T-helper 1 cell treated with Interleukin-12 subunit alpha and Interleukin-12 subunit beta and Interleukin-4 antibody, amounts not matched to agents 30 ng/mL and 1 ng/mL, for 36 hours (primary cell): ENCODE results near the gene COPS8. TPM values are rescaled to one million over a fixed set of nuclear protein-coding genes. Genes with fewer than 3 reads are reported as not detected.

Experiments used
- intact Hi-C: fragments of 100-400 bp; cut with micrococcal nuclease; formaldehyde crosslinking; loops from one replicate; pipeline ENCODE4 v1.15.1; 2024
- total RNA-seq: library from RNA; stranded (reverse); gene quantifications from 2 replicates; pipeline ENCODE4 v1.2.3, GENCODE V29; 2022

Gene COPS8
- 39.7 and 46.4 TPM in 2 replicates for total RNA-seq

DNA sequence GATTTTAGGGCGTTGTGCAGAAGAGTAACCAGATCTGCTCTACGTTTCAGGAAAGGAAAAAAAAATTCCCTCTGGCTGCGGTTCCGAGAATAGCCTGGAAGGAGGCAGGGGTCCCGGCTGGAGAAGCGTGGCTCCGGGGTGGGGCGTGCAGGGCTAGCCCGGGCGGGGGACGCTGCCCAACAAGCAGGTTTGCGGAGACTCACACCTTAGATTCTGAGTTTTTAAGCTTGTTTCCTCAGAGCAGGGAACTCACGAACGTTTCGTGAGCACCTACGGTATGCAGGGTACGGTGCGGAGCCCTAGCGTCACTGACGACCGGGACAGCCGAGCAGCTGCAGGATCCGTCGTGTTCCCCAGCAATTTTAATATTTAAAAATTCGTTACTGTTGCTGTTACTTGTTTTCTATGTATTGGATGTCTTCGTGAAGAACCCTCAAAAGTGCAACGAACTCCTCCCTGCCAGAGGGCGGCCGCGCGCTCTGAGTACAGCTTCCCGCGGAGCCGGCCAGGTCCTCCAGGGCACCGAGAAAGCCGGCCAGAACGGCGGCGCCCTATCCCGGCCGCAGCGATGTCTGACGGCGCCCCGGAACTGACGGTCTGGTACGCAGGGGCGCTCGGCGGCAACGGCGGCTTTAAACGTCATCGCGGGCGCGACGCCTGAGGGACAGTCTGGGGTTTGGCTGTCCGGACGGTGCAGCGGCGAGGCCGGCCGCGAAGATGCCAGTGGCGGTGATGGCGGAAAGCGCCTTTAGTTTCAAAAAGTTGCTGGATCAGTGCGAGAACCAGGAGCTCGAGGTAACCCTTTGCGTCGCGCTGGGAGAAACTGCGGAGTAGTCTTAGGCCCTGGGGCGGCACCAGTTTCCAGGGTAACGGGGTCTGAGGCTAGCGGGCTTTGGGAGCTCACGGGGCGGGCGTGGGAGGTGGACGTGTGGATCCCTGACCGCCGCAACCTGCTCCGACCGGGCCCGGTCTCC, at the start of gene COPS8:
TSS of gene COPS8 (plus strand) at position 642 of the 974 bp plus-strand sequence. CDS start at position 718, 76 bp downstream.
- intact Hi-C loops, result loop anchor here (1.0 to 5.0 kb wide), 7 partner anchors 347 to 1341 kb away; partner anchors contain the start of genes ACKR3 and ASB1

DNA sequence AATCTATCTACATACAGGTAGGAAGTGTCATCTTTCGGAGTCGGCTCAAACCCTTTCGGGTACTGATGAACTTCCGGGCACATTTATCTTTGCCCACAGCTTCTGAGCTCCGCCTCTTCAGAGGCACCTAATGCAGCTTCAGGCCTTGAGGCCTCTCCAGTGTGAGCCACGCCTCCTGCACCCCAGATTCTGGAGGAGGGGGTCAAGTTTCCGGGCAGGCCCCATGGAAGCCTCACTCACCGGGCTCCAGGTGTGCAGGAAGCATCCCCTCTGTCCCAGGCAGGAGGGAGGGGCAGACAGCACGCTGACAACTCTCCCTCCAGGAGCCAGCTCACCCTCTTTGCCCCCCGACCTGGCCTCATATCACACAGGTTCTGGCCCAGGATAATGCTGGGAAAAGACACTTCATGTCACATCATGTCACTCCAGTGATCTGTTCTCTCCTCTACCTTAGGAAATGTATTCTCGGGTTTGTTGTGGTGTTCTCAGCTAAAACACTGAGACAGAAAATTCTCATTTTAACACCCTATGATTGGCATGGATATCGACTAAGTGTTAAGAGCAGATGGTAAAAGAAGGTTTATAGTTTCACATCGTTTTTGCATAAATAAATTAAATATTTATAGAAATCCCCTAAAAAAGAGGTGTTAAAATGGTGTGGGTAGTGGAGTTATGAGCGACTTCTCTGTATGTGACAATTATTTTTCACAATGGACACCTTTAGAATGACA, 46.2 kb upstream of the COPS8 start:
- intact Hi-C loops, result no loop called here

DNA sequence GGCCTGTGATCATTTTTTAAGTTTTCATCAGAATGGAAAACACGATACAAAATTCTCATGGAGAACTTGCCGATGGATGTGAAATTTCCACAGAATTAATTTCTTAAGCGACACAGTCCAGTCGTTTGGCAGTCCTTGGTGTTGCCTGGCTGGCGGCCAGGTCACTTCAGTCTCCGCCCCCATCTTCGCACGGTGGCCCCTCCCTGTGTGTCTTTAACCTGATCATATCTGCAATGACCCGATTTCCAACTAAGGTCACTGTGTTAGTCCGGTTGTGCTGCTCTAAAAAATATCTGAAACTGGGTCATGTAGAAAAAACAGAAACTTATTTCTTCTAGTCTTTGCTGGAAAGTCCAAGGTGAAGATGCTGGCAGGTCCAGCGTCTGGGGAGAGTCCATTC, 44.5 kb upstream of the COPS8 start:
- intact Hi-C loops, result no loop called here

DNA sequence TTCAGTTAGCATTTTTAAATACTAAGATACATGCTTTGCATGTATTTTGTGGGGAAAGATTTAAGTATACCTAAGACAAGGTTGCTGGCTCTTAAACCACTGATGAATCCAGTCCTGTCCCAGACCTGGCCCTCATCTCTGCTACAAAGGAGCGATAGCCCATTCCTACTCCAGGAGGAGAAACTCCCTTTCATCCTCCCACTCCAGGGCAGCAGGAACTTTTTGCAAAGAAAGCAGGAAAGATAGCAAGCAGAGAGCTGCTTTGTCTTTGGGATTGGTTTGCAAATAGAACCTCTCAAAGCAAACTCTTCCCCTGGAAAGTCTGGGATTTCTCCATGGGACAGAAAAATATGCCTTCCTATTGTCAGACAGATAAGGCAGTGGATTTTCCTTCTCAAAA, 43.6 kb upstream of the COPS8 start:
- intact Hi-C loops, result no loop called here

DNA sequence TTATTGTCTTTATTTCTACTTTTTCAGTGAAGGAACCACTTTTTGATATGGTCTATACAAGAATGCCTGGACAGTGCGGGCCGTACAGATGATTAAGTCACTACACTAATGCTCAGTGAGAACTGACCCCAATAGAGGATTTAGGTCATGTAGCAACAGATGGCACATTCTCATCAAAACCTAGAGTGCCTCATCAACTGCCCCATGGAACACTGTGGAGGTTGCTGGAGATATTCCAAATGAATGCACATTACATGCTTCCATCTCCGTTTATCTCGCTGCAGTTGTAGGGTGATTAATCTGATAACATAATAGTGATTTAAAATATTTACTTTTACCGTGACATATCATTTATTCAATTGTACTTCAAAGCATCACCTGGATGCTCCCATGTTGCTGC, 41.8 kb upstream of the COPS8 start:
- intact Hi-C loops, result no loop called here

DNA sequence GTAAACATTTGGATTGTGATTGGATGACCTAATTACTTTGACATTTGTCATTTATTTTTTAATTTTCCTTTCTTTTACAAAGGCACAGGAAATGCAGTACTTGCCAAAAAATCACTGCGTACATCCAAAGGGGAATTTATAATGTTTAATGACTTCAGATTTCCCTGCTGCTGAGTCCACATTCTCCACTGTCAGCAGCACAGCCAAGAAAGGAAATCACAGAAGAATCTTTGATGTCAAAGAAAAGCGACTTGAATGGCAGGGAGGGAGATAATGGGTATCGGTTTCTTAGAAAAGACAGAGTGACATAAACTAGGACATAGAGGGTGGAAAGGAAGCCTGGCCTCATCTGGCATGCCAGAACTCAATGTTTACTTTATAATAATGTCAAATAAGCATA, 41.4 kb upstream of the COPS8 start:
- intact Hi-C loops, result no loop called here

DNA sequence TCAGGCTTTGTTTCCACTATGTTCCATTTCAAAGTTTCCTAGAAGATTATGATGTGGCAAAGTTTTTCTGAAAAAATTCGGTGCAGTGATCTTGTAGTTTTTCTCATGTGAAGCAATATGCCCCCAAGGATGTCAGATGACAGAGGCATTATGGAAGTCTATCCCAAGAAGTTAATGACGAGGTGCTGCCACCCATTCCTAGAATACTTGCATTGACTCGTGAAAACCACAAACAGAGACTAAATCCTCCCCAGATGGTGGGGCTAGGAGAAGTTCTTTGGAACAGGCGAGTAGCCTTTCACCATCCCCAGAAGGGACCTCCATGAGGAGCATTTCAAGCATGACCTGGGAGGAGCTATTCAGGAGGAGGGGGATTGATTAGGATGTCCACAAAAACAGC, 40.2 kb upstream of the COPS8 start:
- intact Hi-C loops, result no loop called here

DNA sequence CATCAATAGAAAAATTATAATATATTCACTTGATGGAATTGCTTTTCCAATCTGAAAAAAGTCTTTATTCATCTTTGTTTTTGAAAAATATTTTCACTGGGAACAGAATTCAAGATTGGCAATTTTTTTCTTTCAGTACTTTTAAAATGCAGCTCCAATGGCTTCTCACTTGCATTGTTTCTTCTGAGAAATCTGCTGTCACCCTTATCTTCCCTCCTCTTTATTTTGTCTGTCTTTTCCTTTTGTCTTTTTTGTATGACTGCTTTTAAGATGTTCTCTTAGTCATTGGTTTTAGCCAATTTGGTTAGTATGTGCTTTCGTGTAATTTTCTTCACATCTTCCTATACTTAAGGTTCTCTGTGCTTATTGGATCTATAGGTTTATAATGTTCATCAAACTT, 37.1 kb upstream of the COPS8 start:
- intact Hi-C loops, result no loop called here

DNA sequence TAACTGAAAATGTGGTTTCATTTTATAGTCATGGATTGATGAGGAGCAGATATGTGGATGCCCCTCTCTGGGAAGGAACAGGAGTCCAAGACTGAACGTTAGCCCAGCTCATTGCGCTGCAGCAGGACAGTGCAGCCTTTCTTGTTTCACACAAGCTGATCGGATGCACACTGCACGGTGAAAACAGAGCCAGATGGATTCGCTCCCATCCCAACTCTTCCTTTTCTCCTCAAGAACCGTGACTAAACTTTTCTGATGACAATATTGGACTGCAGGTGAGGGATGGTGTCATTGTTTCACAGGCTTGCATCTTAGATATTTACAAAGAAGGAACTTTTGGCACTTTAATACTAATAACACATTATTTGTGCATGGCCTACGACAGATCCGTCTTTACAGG, 33.8 kb upstream of the COPS8 start:
- intact Hi-C loops, result no loop called here

DNA sequence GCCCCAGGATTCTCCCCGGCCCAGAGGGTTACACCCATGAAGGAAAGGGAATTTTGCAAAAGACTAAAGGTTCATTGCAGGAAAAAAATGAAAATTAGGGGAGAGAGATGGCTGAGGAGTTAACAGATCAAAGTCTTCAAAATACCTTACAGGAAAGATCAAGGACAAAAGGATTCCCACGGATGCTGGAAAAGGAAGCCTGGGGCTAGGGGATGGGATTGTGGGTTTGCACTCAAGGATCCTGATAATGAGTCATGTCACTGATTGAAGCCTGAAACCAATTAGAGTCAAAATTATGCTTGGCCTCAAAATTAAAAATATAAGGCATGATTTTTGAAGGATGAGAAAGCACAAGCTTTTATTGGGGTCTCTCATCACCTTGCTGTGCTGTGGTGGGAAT, 32.6 kb upstream of the COPS8 start:
- intact Hi-C loops, result no loop called here

DNA sequence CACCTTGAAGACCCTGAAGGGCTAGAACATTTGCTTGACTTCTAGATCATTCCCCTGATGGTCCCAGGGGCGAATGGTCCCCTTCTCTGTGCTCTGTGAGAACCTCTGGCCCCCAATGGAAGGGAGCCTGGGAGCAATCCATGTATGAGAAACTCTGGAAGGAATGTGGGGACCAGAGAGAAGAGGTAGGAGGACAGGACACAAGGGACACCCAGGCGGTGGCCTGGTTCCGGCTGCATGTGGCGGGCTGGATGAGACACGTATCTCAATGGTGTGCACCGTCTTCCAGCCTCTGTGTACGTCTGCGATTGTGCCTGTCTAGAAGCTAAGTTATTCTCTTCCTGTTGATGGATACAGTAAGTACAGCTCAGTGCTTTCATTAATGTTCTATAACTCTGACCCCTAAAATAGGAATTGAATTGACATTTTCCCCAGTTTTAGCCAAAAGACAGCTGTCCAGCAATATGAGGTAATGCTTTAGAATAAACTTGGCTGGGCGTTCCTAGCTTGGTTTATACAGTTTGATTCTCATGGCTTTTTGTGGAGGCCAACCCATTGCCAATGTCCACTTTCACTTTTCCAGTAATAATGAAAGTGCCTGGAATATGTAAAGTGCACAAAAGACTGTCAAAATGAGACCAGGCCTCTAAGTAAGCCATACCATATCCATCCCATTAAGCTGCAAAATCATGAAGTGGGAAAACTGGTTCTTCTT, 30.1 kb upstream of the COPS8 start:
- intact Hi-C loops, result no loop called here

DNA sequence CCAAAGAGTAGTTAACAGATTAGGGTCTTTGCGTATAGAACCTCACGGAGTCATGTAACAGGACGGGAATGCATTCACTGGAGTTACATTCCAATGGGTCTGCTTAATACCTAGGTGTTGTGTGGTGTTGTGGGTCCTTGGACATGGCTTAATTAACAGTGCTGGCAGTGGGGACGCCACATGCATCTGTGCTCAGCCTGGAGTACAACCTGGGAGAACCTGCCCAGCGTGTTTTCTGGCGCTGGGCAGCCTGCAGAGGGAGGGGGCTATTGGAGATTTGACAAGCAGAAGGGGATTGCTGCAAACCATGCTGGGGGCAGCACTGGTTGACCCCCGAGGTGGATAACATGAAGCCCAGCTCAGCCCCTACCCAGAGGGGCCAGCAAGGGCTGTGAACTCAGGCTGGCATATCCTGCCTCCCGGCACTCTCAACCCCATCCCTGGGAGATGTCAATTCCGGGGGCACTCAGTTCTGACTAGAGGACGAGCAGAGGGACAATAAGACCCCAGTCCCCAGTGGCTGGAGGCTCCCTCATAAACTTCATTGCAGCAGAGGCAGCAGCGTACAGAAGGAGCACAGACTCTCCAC, 29.3 kb upstream of the COPS8 start:
- intact Hi-C loops, result no loop called here

DNA sequence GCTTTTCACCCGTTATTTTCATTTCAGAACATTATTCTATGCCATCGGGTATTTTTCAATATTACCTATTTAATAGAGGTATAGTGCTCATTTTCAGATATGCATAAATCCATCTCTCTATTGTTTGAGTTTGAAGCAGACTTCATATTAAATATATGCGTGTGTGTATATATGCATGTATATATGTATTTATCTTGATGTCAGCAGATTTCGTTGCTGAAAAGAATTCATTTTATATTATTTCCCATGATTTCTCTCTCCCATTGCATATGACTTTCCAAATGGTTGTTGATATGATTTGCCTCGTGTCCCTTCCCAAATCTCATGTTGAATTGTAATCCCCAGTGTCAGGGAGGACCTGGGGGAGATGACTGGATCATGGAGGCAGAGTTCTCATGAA, 28.6 kb upstream of the COPS8 start:
- intact Hi-C loops, result no loop called here

DNA sequence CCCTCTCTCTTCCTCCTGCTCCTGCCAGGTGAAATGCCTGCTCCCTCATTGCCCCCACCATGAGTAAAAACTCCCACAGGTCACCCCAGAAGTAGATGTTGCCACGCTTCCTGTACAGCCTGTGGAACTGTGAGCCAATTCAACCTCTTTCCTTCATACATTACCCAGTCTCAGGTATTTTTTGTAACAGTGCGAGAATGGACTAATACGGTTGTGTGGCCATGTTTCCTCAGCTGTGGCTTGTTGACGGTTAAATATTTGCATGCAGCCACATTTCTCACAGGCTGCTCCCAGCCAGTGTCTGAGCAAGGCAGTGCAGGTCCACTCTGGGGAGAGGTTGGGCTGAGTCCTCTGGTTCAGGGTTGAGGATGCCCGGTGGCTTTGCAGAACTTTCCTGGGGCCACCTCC, 27.8 kb upstream of the COPS8 start:
- intact Hi-C loops, result no loop called here

DNA sequence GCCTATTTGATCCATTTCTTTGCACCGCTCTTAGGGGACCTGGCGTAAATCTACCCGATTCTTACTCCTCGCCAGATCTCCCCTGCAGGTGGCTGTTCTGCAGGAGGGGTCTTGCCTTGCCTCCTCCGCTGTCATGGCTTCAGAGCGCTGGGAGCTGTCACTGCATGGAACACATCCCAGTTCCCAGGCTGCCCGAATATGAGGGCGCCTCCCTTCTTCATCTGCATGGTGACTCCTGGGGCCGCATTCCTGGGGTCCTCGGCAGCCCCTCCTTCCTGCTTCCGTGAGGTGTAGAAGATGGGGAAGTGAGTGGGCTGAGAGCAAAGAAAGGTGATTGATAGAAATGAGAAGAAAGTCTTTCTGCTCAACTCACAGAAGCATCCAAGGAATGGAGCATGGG, 27.3 kb upstream of the COPS8 start:
- intact Hi-C loops, result no loop called here

DNA sequence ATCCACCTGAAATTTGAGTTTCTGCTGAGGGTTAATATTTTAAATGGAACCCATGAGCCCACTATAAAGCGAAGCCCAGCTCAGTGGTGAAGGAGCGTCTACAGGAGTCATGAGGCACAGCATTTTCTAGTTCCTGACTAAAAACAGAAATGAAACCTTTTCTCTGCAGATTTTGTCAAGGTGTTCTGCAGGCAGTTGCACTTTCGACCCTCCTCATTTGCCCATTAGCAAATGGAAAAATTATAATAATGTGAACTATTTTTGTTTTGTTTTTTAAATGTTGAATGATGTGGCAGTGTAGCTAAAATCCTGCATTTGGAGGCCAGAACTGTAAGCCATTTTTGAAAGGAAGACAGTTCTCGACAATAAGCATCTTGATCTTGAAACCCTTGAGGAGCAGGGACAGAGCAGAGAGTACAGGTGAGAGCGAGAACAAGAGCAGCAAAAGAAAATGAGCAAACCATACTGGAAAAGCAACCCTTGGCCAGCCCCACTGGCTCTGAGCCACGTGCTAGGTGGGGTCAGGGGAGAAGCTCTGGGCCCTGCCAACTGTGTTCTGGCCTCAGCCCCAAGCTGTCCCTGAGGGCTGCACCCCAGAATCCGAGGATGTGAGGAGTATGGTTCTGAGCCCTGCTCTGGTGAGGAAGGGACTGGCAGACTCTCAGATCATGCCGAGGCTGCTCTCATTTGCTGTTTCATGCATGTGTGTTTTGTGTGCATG, 26.4 kb upstream of the COPS8 start:
- intact Hi-C loops, result no loop called here

DNA sequence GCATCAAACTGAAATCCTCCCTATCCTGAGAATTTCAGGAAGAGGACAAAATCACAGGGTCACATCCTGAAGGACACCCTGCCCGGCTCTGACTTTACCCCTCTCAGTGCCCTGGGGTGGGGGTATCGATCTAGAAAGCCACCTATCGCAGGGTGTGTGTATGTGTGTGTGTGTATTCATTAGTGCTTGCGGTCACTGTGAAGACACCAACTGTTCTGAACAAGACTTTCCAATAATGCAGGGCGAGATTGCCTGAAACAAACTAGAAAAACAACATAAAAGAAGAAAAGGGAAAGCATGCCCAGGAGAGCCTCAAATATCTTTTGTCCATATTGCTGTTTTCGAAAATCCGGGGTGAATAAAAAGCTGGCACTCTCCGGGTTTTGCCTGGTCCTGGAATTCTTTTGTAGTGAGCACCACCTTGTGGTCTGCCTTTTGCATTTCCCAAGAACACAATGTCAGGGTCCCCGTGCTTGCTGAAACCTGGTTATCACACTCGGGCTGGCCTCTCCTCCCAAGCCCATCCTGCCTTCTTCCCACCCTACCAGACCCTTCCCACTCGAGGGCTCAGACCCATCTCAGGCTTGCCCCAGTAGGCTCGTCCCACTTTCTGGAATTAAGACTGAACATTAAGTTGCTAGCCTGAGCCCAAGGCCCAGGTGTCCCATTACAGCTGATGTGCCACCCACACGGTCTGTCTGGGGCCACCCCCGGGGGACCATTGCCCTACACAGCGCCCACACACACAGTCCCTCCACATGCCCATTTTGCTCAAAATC, 25.0 kb upstream of the COPS8 start:
- intact Hi-C loops, result loop anchor here (1.0 kb wide), 1 partner anchor 707 kb away; no protein-coding TSS in a partner anchor

DNA sequence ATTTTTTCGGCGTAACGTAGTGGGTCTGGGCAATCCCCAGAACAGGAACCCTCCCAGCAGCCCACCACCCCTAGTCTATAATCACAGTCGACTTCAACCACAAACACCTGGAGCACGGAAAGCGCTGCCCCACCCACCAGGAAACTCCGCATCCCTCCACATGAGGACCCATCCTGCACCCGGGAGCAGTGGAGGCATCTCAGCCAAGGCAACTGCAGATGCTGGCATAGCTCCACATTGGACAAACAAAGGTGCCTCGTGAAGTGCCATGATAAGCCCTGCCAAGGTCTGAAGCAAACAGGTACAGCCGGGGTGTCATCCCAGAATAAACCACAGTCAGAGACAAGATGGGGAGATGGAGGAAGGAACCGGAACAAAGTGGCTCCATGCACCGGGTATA, 24.3 kb upstream of the COPS8 start:
- intact Hi-C loops, result no loop called here

DNA sequence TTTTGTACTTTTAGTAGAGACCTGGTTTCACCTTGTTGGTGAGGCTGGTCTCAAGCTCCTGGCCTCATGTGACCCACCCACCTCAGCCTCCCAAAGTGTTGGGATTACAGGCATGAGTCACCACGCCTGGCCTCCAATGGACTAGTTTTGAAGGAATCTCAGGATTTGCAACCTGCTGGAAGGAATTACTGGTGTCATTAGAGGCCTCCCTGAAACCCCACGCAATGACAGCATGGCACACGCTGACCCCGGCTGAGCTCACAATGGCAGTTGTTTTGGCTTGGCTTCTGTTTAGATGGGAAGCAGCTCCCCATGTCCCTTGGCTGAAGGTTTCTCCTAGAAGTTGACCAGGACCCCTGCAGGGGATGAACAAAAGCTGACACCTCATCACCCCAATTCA, 23.1 kb upstream of the COPS8 start:
- intact Hi-C loops, result no loop called here
